ENCODE data around the gene OR52B6. TPM values are rescaled to one million over a fixed set of nuclear protein-coding genes. Genes with fewer than 3 reads are reported as not detected.

Gene OR52B6
- total and polyA plus RNA-seq, 4 donors: not detected

- no peak for TF ChIP-seq SP1 (IDR thresholded peaks at IDR 0.05)
- no peak for TF ChIP-seq YY1 (IDR thresholded peaks at IDR 0.05)
- Histone ChIP-seq H3K4me3 (ENCODE audit: low read depth in 1 of 3, low read length in 3 of 3) (no peak overlapping the region), H3K36me3 (ENCODE audit: control insufficient read depth in 4 of 4, insufficient read depth in 3 of 4, low read depth in 1 of 4, low read length in 3 of 4) (no peaks in the 10 kb centered on the region), H3K27ac (ENCODE audit: low read depth in 1 of 2, low read length in 2 of 2) (no peak overlapping the region), H3K27me3 (ENCODE audit: control insufficient read depth in 4 of 4, insufficient read depth in 4 of 4, low read length in 3 of 4) (no peaks in the 10 kb centered on the region), H3K9ac (ENCODE audit: low read depth in 1 of 2, low read length in 2 of 2) (no peak overlapping the region), H3K4me1 (ENCODE audit: control insufficient read depth in 4 of 4, insufficient read depth in 4 of 4, low read length in 3 of 4) (peaks cover 0 to 2% (median 1%) of the 10 kb centered on the region in 4 donors), H3K9me3 (ENCODE audit: control insufficient read depth in 4 of 4, low read length in 3 of 4) (no peaks in the 10 kb centered on the region)
- no peak for DNase-seq (ENCODE audit: low spot score)
- WGBS: 74% methylated on average over 3 of the region's 3 CpGs
Observed at GRCh38 chr11:5591613-5592012, 10.9 kb downstream of the OR52B6 start.

- H3K36me3 ChIP-seq (ENCODE audit: control insufficient read depth in 4 of 4, insufficient read depth in 3 of 4, low read depth in 1 of 4, low read length in 3 of 4): no peaks in the 10 kb centered on the region
- H3K9me3 ChIP-seq (ENCODE audit: control insufficient read depth in 4 of 4, low read length in 3 of 4): no peaks in the 10 kb centered on the region
- no peak overlapping the region for H3K9ac ChIP-seq (ENCODE audit: low read depth in 1 of 2, low read length in 2 of 2)
- no peak for DNase-seq (ENCODE audit: low spot score)
- no peak for TF ChIP-seq FOXA2 (IDR thresholded peaks at IDR 0.05)
- TF ChIP-seq RXRA (IDR thresholded peaks at IDR 0.05): no peak
- no peak for TF ChIP-seq SP1 (IDR thresholded peaks at IDR 0.05)
- H3K27me3 ChIP-seq (ENCODE audit: control insufficient read depth in 4 of 4, insufficient read depth in 4 of 4, low read length in 3 of 4): no peaks in the 10 kb centered on the region
- H3K4me1 ChIP-seq (ENCODE audit: control insufficient read depth in 4 of 4, insufficient read depth in 4 of 4, low read length in 3 of 4): peaks cover 1 to 10% (median 6%) of the 10 kb centered on the region in 4 donors
- H3K4me3 ChIP-seq (ENCODE audit: low read depth in 1 of 3, low read length in 3 of 3): no peak overlapping the region
- 93% methylated on average over 5 of the region's 5 CpGs for WGBS
- H3K27ac ChIP-seq (ENCODE audit: low read depth in 1 of 2, low read length in 2 of 2): no peak overlapping the region
Observed at GRCh38 chr11:5592615-5593014, 11.9 kb downstream of the OR52B6 start.

GRCh38 chr11:5593146-5593545, 12.5 kb downstream of the OR52B6 start:
- Histone ChIP-seq H3K4me1 (ENCODE audit: control insufficient read depth in 4 of 4, insufficient read depth in 4 of 4, low read length in 3 of 4) (peaks cover 1 to 11% (median 6%) of the 10 kb centered on the region in 4 donors), H3K4me3 (ENCODE audit: low read depth in 1 of 3, low read length in 3 of 3) (no peak overlapping the region), H3K9me3 (ENCODE audit: control insufficient read depth in 4 of 4, low read length in 3 of 4) (no peaks in the 10 kb centered on the region), H3K27ac (ENCODE audit: low read depth in 1 of 2, low read length in 2 of 2) (no peak overlapping the region), H3K36me3 (ENCODE audit: control insufficient read depth in 4 of 4, insufficient read depth in 3 of 4, low read depth in 1 of 4, low read length in 3 of 4) (no peaks in the 10 kb centered on the region), H3K27me3 (ENCODE audit: control insufficient read depth in 4 of 4, insufficient read depth in 4 of 4, low read length in 3 of 4) (no peaks in the 10 kb centered on the region), H3K9ac (ENCODE audit: low read depth in 1 of 2, low read length in 2 of 2) (no peak overlapping the region)
- DNase-seq (ENCODE audit: low spot score): no peak
- TF ChIP-seq MAX (IDR thresholded peaks at IDR 0.05) (no peak), CTCF (IDR thresholded peaks at IDR 0.05; ENCODE audit: low read depth, low read length, missing input control) (no peak), REST (IDR thresholded peaks at IDR 0.05) (no peak), SP1 (IDR thresholded peaks at IDR 0.05) (no peak), YY1 (IDR thresholded peaks at IDR 0.05) (no peak), FOXA1 (IDR thresholded peaks at IDR 0.05) (no peak), EGR1 (IDR thresholded peaks at IDR 0.05; ENCODE audit: low read depth in 2 of 2) (no peak), ATF3 (IDR thresholded peaks at IDR 0.05) (no peak), JUND (IDR thresholded peaks at IDR 0.05) (no peak), HNF4A (conservative IDR thresholded peaks at IDR 0.05) (no peak), FOXA2 (IDR thresholded peaks at IDR 0.05) (no peak), TAF1 (conservative IDR thresholded peaks at IDR 0.05) (no peak), GABPA (IDR thresholded peaks at IDR 0.05 in 1 of 2, conservative IDR thresholded peaks at IDR 0.05 in 1 of 2) (no peak)
- 25% methylated on average over 1 of the region's 1 CpG for WGBS

Measured in liver (tissue), 9 donors.